ENCODE measurements around the gene LRRFIP2.

- TF ChIP-seq, protein P1, sequence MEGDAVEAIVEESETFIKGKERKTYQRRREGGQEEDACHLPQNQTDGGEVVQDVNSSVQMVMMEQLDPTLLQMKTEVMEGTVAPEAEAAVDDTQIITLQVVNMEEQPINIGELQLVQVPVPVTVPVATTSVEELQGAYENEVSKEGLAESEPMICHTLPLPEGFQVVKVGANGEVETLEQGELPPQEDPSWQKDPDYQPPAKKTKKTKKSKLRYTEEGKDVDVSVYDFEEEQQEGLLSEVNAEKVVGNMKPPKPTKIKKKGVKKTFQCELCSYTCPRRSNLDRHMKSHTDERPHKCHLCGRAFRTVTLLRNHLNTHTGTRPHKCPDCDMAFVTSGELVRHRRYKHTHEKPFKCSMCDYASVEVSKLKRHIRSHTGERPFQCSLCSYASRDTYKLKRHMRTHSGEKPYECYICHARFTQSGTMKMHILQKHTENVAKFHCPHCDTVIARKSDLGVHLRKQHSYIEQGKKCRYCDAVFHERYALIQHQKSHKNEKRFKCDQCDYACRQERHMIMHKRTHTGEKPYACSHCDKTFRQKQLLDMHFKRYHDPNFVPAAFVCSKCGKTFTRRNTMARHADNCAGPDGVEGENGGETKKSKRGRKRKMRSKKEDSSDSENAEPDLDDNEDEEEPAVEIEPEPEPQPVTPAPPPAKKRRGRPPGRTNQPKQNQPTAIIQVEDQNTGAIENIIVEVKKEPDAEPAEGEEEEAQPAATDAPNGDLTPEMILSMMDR (conservative IDR thresholded peaks at IDR 0.05; ENCODE audit: low read length), result no peak
- TF ChIP-seq EZH2phosphoT487 (IDR thresholded peaks at IDR 0.05; ENCODE audit: borderline replicate concordance), result no peak
Measured at GRCh38 chr3:37150621-37151020, 23.8 kb downstream of the LRRFIP2 start.

Data from Loucy (cell line).